ENCODE measurements around the gene SND1. TPM values are rescaled to one million over a fixed set of nuclear protein-coding genes. Genes with fewer than 3 reads are reported as not detected.

Gene SND1

DNA sequence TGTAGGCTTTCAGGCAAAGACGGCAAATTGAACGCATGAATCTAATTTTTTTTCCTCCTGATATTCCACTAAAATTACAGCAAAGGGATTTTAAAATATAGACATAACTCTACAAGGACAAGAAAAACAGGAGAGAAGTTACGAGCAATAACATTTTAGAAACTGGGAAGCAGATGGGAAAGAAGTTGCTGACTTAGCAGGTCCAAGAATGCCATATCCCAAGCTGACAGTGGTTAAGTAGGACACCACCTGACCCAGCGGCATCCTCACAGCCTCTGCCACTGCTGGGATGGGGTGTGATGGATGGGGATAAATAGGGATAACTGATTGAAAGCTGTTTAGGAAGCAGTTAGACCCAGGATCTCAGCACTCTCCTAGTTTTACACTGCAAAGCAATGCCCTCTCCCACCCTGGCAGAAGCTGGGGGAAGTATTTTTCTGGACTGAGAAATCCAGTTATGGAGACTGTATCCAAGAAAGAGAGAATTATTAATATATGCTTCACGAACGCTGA lies 489.7 kb downstream of the SND1 start:
- no peak overlapping the region for H3K27ac ChIP-seq (replicated peaks)
- H3K4me3 ChIP-seq (replicated peaks; ENCODE audit: insufficient read depth, low read length), result no peak overlapping the region
- DNase-seq (ENCODE audit: low read depth in 1 of 2, low spot score in 1 of 2), result no peak
- TF ChIP-seq, protein P1, sequence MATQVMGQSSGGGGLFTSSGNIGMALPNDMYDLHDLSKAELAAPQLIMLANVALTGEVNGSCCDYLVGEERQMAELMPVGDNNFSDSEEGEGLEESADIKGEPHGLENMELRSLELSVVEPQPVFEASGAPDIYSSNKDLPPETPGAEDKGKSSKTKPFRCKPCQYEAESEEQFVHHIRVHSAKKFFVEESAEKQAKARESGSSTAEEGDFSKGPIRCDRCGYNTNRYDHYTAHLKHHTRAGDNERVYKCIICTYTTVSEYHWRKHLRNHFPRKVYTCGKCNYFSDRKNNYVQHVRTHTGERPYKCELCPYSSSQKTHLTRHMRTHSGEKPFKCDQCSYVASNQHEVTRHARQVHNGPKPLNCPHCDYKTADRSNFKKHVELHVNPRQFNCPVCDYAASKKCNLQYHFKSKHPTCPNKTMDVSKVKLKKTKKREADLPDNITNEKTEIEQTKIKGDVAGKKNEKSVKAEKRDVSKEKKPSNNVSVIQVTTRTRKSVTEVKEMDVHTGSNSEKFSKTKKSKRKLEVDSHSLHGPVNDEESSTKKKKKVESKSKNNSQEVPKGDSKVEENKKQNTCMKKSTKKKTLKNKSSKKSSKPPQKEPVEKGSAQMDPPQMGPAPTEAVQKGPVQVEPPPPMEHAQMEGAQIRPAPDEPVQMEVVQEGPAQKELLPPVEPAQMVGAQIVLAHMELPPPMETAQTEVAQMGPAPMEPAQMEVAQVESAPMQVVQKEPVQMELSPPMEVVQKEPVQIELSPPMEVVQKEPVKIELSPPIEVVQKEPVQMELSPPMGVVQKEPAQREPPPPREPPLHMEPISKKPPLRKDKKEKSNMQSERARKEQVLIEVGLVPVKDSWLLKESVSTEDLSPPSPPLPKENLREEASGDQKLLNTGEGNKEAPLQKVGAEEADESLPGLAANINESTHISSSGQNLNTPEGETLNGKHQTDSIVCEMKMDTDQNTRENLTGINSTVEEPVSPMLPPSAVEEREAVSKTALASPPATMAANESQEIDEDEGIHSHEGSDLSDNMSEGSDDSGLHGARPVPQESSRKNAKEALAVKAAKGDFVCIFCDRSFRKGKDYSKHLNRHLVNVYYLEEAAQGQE (IDR thresholded peaks at IDR 0.05; ENCODE audit: insufficient replicate concordance, low read depth), result no peak
- TF ChIP-seq POLR2AphosphoS5 (IDR thresholded peaks at IDR 0.05; ENCODE audit: low read depth) (no peak), SPI1 (IDR thresholded peaks at IDR 0.05; ENCODE audit: borderline replicate concordance, low read depth) (no peak), CTCF (IDR thresholded peaks at IDR 0.05; ENCODE audit: insufficient read depth, low read length) (no peak), GABPA (IDR thresholded peaks at IDR 0.05; ENCODE audit: low read depth) (no peak)
- no peaks in the 10 kb centered on the region for H3K27me3 ChIP-seq (ENCODE audit: insufficient read depth, poor library complexity, severe bottlenecking)

Small RNA genes within 50 kb of the gene (microRNA-seq; reads per million reads assigned to microRNA genes)
- not detected for gene MIR593

Measured in HL-60 (cell line).